HCEC 1CT (cell line): Measurements from ENCODE around the gene SLC27A1.
"Not testable (repeated sequence)": the region's sequence is repeated elsewhere in the genome, so short reads cannot be mapped to it uniquely, and the experiment has no call there.

ENCODE experiments used
- DNase-seq: peaks from one replicate; pipeline ENCODE4 v3.0.0-alpha.2; 2017

The SLC27A1 gene

GRCh38 chr19:17540174-17540573 lies 69.8 kb downstream of the SLC27A1 start:
- no peak for DNase-seq

- no peak for DNase-seq
These were observed 70.9 kb downstream of the SLC27A1 start for GRCh38 chr19:17541184-17541759.

GRCh38 chr19:17542042-17542441 lies 71.7 kb downstream of the SLC27A1 start:
- DNase-seq, result no peak

GRCh38 chr19:17542793-17543582 lies 72.7 kb downstream of the SLC27A1 start:
- DNase-seq, result no peak

GRCh38 chr19:17543986-17544385 lies 73.7 kb downstream of the SLC27A1 start:
- DNase-seq, result no peak

- DNase-seq, result no peak
These were observed 74.1 kb downstream of the SLC27A1 start for GRCh38 chr19:17544418-17544817.

GRCh38 chr19:17548145-17548544 lies 77.8 kb downstream of the SLC27A1 start:
- no peak for DNase-seq

GRCh38 chr19:17549085-17549740 lies 78.9 kb downstream of the SLC27A1 start:
- DNase-seq, result no peak

- no peak for DNase-seq
These were observed 79.8 kb downstream of the SLC27A1 start for GRCh38 chr19:17550076-17550667.

- DNase-seq, result not testable (repeated sequence)
These were observed 82.4 kb downstream of the SLC27A1 start for GRCh38 chr19:17552735-17553134.

GRCh38 chr19:17553256-17553655 lies 82.9 kb downstream of the SLC27A1 start:
- DNase-seq, result peak; percentile 90

GRCh38 chr19:17554968-17555479 lies 84.7 kb downstream of the SLC27A1 start:
- DNase-seq, result no peak

GRCh38 chr19:17555480-17555928 lies 85.2 kb downstream of the SLC27A1 start, which contains the start of gene COLGALT1:
Gene COLGALT1 (plus strand): TSS chr19:17555649. CDS start chr19:17555714, 65 bp downstream.
- DNase-seq, result peak; percentile 98
